ENCODE measurements around the gene LAMA3. TPM values are rescaled to one million over a fixed set of nuclear protein-coding genes. Genes with fewer than 3 reads are reported as not detected.

LAMA3 gene
- total and polyA plus RNA-seq, 4 donors = 0.26 to 3.9 (median 0.37) TPM

DNA sequence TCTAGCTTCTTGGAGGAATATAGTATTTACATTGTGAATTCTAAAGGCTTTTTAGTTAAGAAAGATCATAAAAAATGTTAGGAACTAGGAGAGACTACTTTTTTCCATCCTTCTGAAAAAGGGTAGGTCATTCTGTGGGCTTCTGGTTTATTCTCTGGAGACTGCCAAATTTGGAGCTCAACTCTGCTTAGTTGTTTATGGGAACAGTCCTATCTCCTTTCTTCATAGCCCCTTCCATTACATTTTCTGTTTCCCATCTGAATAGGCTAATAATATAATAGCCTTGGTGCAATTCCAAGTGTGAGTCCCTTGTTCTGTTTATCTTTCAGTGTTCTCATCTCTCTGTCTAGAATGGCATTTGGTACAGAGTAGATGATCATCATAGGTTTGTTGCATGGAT, 15.6 kb downstream of the LAMA3 start:
- no peaks in the 10 kb centered on the region for H3K4me1 ChIP-seq (ENCODE audit: control insufficient read depth in 4 of 4, insufficient read depth in 4 of 4, low read length in 3 of 4)
- no peak for TF ChIP-seq FOXA1 (IDR thresholded peaks at IDR 0.05)
- TF ChIP-seq SP1 (IDR thresholded peaks at IDR 0.05) = no peak
- TF ChIP-seq, protein P1, sequence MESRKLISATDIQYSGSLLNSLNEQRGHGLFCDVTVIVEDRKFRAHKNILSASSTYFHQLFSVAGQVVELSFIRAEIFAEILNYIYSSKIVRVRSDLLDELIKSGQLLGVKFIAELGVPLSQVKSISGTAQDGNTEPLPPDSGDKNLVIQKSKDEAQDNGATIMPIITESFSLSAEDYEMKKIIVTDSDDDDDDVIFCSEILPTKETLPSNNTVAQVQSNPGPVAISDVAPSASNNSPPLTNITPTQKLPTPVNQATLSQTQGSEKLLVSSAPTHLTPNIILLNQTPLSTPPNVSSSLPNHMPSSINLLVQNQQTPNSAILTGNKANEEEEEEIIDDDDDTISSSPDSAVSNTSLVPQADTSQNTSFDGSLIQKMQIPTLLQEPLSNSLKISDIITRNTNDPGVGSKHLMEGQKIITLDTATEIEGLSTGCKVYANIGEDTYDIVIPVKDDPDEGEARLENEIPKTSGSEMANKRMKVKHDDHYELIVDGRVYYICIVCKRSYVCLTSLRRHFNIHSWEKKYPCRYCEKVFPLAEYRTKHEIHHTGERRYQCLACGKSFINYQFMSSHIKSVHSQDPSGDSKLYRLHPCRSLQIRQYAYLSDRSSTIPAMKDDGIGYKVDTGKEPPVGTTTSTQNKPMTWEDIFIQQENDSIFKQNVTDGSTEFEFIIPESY (IDR thresholded peaks at IDR 0.05) = no peak
- TF ChIP-seq, protein P2, sequence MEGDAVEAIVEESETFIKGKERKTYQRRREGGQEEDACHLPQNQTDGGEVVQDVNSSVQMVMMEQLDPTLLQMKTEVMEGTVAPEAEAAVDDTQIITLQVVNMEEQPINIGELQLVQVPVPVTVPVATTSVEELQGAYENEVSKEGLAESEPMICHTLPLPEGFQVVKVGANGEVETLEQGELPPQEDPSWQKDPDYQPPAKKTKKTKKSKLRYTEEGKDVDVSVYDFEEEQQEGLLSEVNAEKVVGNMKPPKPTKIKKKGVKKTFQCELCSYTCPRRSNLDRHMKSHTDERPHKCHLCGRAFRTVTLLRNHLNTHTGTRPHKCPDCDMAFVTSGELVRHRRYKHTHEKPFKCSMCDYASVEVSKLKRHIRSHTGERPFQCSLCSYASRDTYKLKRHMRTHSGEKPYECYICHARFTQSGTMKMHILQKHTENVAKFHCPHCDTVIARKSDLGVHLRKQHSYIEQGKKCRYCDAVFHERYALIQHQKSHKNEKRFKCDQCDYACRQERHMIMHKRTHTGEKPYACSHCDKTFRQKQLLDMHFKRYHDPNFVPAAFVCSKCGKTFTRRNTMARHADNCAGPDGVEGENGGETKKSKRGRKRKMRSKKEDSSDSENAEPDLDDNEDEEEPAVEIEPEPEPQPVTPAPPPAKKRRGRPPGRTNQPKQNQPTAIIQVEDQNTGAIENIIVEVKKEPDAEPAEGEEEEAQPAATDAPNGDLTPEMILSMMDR (IDR thresholded peaks at IDR 0.05; ENCODE audit: low read depth, low read length, missing input control) = no peak
- no peak for TF ChIP-seq FOXA2 (IDR thresholded peaks at IDR 0.05)
- TF ChIP-seq HNF4A (conservative IDR thresholded peaks at IDR 0.05) = no peak
- TF ChIP-seq, protein P3, sequence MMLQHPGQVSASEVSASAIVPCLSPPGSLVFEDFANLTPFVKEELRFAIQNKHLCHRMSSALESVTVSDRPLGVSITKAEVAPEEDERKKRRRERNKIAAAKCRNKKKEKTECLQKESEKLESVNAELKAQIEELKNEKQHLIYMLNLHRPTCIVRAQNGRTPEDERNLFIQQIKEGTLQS (IDR thresholded peaks at IDR 0.05) = no peak
- TF ChIP-seq RXRA (IDR thresholded peaks at IDR 0.05) = no peak
- no peak for TF ChIP-seq RAD21 (IDR thresholded peaks at IDR 0.05)
- TF ChIP-seq, protein P4, sequence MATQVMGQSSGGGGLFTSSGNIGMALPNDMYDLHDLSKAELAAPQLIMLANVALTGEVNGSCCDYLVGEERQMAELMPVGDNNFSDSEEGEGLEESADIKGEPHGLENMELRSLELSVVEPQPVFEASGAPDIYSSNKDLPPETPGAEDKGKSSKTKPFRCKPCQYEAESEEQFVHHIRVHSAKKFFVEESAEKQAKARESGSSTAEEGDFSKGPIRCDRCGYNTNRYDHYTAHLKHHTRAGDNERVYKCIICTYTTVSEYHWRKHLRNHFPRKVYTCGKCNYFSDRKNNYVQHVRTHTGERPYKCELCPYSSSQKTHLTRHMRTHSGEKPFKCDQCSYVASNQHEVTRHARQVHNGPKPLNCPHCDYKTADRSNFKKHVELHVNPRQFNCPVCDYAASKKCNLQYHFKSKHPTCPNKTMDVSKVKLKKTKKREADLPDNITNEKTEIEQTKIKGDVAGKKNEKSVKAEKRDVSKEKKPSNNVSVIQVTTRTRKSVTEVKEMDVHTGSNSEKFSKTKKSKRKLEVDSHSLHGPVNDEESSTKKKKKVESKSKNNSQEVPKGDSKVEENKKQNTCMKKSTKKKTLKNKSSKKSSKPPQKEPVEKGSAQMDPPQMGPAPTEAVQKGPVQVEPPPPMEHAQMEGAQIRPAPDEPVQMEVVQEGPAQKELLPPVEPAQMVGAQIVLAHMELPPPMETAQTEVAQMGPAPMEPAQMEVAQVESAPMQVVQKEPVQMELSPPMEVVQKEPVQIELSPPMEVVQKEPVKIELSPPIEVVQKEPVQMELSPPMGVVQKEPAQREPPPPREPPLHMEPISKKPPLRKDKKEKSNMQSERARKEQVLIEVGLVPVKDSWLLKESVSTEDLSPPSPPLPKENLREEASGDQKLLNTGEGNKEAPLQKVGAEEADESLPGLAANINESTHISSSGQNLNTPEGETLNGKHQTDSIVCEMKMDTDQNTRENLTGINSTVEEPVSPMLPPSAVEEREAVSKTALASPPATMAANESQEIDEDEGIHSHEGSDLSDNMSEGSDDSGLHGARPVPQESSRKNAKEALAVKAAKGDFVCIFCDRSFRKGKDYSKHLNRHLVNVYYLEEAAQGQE (IDR thresholded peaks at IDR 0.05) = no peak
- TF ChIP-seq EGR1 (IDR thresholded peaks at IDR 0.05; ENCODE audit: low read depth in 2 of 2) = no peak
- no peak for TF ChIP-seq HNF4G (IDR thresholded peaks at IDR 0.05)
- TF ChIP-seq YY1 (IDR thresholded peaks at IDR 0.05) = no peak
- TF ChIP-seq, protein P5, sequence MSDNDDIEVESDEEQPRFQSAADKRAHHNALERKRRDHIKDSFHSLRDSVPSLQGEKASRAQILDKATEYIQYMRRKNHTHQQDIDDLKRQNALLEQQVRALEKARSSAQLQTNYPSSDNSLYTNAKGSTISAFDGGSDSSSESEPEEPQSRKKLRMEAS (IDR thresholded peaks at IDR 0.05) = no peak
- TF ChIP-seq JUND (IDR thresholded peaks at IDR 0.05) = no peak
- H3K36me3 ChIP-seq (ENCODE audit: control insufficient read depth in 4 of 4, insufficient read depth in 3 of 4, low read depth in 1 of 4, low read length in 3 of 4) = no peaks in the 10 kb centered on the region
- H3K4me3 ChIP-seq (ENCODE audit: low read depth in 1 of 3, low read length in 3 of 3) = no peak overlapping the region
- no peak overlapping the region for H3K9ac ChIP-seq (ENCODE audit: low read depth in 1 of 2, low read length in 2 of 2)
- H3K9me3 ChIP-seq (ENCODE audit: control insufficient read depth in 4 of 4, low read length in 3 of 4) = peaks cover 0 to 4% (median 0%) of the 10 kb centered on the region in 4 donors
- DNase-seq (ENCODE audit: low spot score) = no peak
- H3K27ac ChIP-seq (ENCODE audit: low read depth in 1 of 2, low read length in 2 of 2) = no peak overlapping the region
- H3K27me3 ChIP-seq (ENCODE audit: control insufficient read depth in 4 of 4, insufficient read depth in 4 of 4, low read length in 3 of 4) = no peaks in the 10 kb centered on the region

DNA sequence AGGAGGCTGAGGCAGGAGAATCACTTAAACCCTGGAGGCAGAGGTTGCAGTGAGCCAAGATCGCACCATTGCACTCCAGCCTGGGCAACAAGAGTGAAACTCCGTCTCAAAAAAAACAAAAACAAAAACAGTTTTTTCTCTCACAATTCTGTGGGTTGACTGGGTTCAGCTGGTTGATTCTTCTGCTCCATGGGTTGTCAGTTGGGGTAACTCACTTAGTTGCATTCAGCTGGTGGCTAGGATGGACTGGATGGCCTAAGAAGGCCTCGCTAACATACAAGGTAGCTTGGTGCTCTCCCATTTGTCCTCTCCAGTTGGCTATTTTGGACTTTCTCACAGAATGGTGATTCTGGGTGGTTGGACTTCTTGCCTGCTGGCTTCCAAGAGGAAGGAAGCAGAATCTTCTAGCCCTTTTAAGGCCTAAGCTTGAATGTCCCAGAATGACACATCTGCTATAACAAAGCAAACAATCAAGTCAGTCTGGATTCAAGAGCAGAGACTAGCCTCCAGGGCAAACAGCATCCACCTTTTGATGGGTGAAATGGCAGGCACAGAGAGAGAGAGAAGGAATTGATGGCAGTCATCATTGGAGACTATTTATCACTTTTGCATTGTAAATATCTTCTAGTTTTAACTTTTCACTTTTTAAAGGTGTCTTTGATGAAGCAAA, 17.9 kb downstream of the LAMA3 start:
- no peak overlapping the region for H3K9ac ChIP-seq (ENCODE audit: low read depth in 1 of 2, low read length in 2 of 2)
- H3K4me3 ChIP-seq (ENCODE audit: low read depth in 1 of 3, low read length in 3 of 3) = no peak overlapping the region
- peaks cover 0 to 4% (median 0%) of the 10 kb centered on the region in 4 donors for H3K9me3 ChIP-seq (ENCODE audit: control insufficient read depth in 4 of 4, low read length in 3 of 4)
- no peak for DNase-seq (ENCODE audit: low spot score)
- H3K4me1 ChIP-seq (ENCODE audit: control insufficient read depth in 4 of 4, insufficient read depth in 4 of 4, low read length in 3 of 4) = no peaks in the 10 kb centered on the region
- no peak overlapping the region for H3K27ac ChIP-seq (ENCODE audit: low read depth in 1 of 2, low read length in 2 of 2)
- 96% methylated on average over 3 of the region's 3 CpGs for WGBS
- TF ChIP-seq SP1 (IDR thresholded peaks at IDR 0.05) (no peak), FOXA1 (IDR thresholded peaks at IDR 0.05) (no peak), GABPA (IDR thresholded peaks at IDR 0.05 in 1 of 2, conservative IDR thresholded peaks at IDR 0.05 in 1 of 2) (no peak), HNF4G (IDR thresholded peaks at IDR 0.05) (no peak), JUND (IDR thresholded peaks at IDR 0.05) (no peak), RXRA (IDR thresholded peaks at IDR 0.05) (no peak), FOXA2 (IDR thresholded peaks at IDR 0.05) (no peak)
- TF ChIP-seq, protein P2 (IDR thresholded peaks at IDR 0.05; ENCODE audit: low read depth, low read length, missing input control) = no peak
- TF ChIP-seq, protein P4 (IDR thresholded peaks at IDR 0.05) = no peak
- H3K36me3 ChIP-seq (ENCODE audit: control insufficient read depth in 4 of 4, insufficient read depth in 3 of 4, low read depth in 1 of 4, low read length in 3 of 4) = no peaks in the 10 kb centered on the region
- no peaks in the 10 kb centered on the region for H3K27me3 ChIP-seq (ENCODE audit: control insufficient read depth in 4 of 4, insufficient read depth in 4 of 4, low read length in 3 of 4)
